H1 (cell line): ENCODE results near the gene CPO. TPM values are rescaled to one million over a fixed set of nuclear protein-coding genes. Genes with fewer than 3 reads are reported as not detected.

Source experiments
- CTCF ChIA-PET: fragments of 300-600 bp; sonication (Branson Sonifier 250); formaldehyde crosslinking; loops from one replicate; lab custom pipeline; 2021; ENCODE audit not compliant: partially characterized antibody; lab: Charles Lee
- POLR2A ChIA-PET: fragments of 300-600 bp; sonication (Branson Sonifier 250); formaldehyde crosslinking; loops from one replicate; lab custom pipeline; 2021; ENCODE audit warnings: inconsistent platforms; ENCODE audit not compliant: partially characterized antibody; lab: Charles Lee
- DNase-seq, 2 experiments: peaks; one replicate each; pipeline versions ENCODE4 v3.0.0 to v3.0.0-alpha.2; 2010 to 2022; ENCODE audit warnings: low spot score in 2 of 2, low read depth in 1 of 2, mixed read lengths in 1 of 2
- FAIRE-seq: peaks from 2 replicates; lab custom pipeline; 2011; peaks lifted over from hg19 to GRCh38; lab: Jason Lieb, UNC
- H2AFZ ChIP-seq: 2 replicates; pipeline ENCODE4 v1.8.1; 2012; ENCODE audit warnings: low read length, inconsistent platforms
- H2AK5ac ChIP-seq: 2 replicates; pipeline ENCODE4 v1.6.1; 2013; ENCODE audit warnings: low read depth, low read length
- H2BK120ac ChIP-seq: replicated peaks from 2 replicates; pipeline ENCODE3; 2013; ENCODE audit warnings: low read depth, low read length, inconsistent platforms
- H2BK12ac ChIP-seq: 2 replicates; pipeline ENCODE4 v1.6.1; 2013; ENCODE audit warnings: low read depth, low read length
- H2BK15ac ChIP-seq: 2 replicates; pipeline ENCODE4 v1.6.1; 2013; ENCODE audit warnings: low read length
- H2BK20ac ChIP-seq: 2 replicates; pipeline ENCODE4 v1.6.1; 2013; ENCODE audit warnings: low read length
- H2BK5ac ChIP-seq: 2 replicates; pipeline ENCODE4 v1.6.1; 2013; ENCODE audit warnings: low read depth, low read length
- H3K14ac ChIP-seq: 2 replicates; pipeline ENCODE4 v1.6.1; 2013; ENCODE audit warnings: inconsistent platforms; ENCODE audit not compliant: insufficient read length
- H3K18ac ChIP-seq: 2 replicates; pipeline ENCODE4 v1.6.1; 2013; ENCODE audit warnings: low read length; ENCODE audit errors: extremely low read depth
- H3K23ac ChIP-seq: 2 replicates; pipeline ENCODE4 v1.6.1; 2013; ENCODE audit warnings: inconsistent platforms; ENCODE audit not compliant: insufficient read length
- H3K23me2 ChIP-seq: 2 replicates; pipeline ENCODE4 v1.6.1; 2013; ENCODE audit warnings: low read depth, low read length
- H3K27ac ChIP-seq: 2 replicates; pipeline ENCODE4 v1.6.1; 2011; ENCODE audit warnings: low read depth, low read length, inconsistent platforms
- H3K27me3 ChIP-seq, 4 experiments: replicated peaks in 1 of 4; 1 replicate in 1 of 4; 2 replicates in 3 of 4; pipeline versions ENCODE4 v1.6.1 to v1.8.1; 2011 to 2013; ENCODE audit warnings: low read length in 3 of 4, mild to moderate bottlenecking in 3 of 4, inconsistent platforms in 2 of 4, mixed read lengths in 2 of 4, moderate library complexity in 1 of 4; ENCODE audit not compliant: control insufficient read depth in 3 of 4, insufficient read depth in 3 of 4; ENCODE audit errors: extremely low read depth in 1 of 4
- H3K36me3 ChIP-seq, 4 experiments: 2 replicates each; pipeline versions ENCODE4 v1.6.1 to v1.8.1; 2011 to 2013; ENCODE audit warnings: mild to moderate bottlenecking in 4 of 4, low read length in 3 of 4, moderate library complexity in 2 of 4, control low read depth in 1 of 4, inconsistent platforms in 1 of 4; ENCODE audit not compliant: insufficient read depth in 4 of 4, control insufficient read depth in 2 of 4
- H3K4ac ChIP-seq: replicated peaks from 2 replicates; pipeline ENCODE3; 2013; ENCODE audit warnings: low read length, low read depth, mixed read lengths, inconsistent platforms; ENCODE audit not compliant: insufficient read length
- H3K4me1 ChIP-seq, 4 experiments: replicated peaks in 1 of 4; 1 replicate in 1 of 4; 2 replicates in 3 of 4; pipeline versions ENCODE4 v1.6.1 to v1.8.1; 2011 to 2013; ENCODE audit warnings: low read length in 3 of 4, inconsistent platforms in 2 of 4, mixed read lengths in 1 of 4; ENCODE audit not compliant: insufficient read depth in 4 of 4, control insufficient read depth in 3 of 4
- H3K4me2 ChIP-seq, 2 experiments: 2 replicates each; pipeline versions ENCODE4 v1.6.1 to v1.8.1; 2011 to 2013; ENCODE audit warnings: low read depth in 2 of 2, low read length in 2 of 2, control low read depth in 1 of 2, inconsistent platforms in 1 of 2, mild to moderate bottlenecking in 1 of 2; ENCODE audit not compliant: insufficient read depth in 1 of 2
- H3K4me3 ChIP-seq, 4 experiments: fragments of 200-600, 300-600 bp in 1 of 4; sonication (generic), shearing (Covaris generic), sonication (Bioruptor Twin) in 1 of 4; 2 replicates each; pipeline versions ENCODE4 v1.5.1 to v1.8.1; 2011 to 2016; ENCODE audit warnings: low read length in 4 of 4, low read depth in 3 of 4, control low read depth in 2 of 4, inconsistent platforms in 2 of 4, mild to moderate bottlenecking in 2 of 4, mixed read lengths in 1 of 4, moderate library complexity in 1 of 4; ENCODE audit not compliant: insufficient read depth in 2 of 4; ENCODE audit errors: extremely low read depth in 1 of 4
- H3K56ac ChIP-seq: replicated peaks from 2 replicates; pipeline ENCODE3; 2013; ENCODE audit warnings: low read depth, mild to moderate bottlenecking, mixed read lengths, low read length, inconsistent platforms; ENCODE audit not compliant: insufficient read length
- H3K79me1 ChIP-seq: 2 replicates; pipeline ENCODE4 v1.6.1; 2013; ENCODE audit warnings: low read depth, low read length, control low read depth
- H3K79me2 ChIP-seq, 2 experiments: 2 replicates each; pipeline versions ENCODE4 v1.6.1 to v1.8.1; 2012 to 2013; ENCODE audit warnings: low read length in 2 of 2, mild to moderate bottlenecking in 2 of 2, inconsistent platforms in 1 of 2; ENCODE audit not compliant: insufficient read depth in 2 of 2, control insufficient read depth in 1 of 2
- H3K9ac ChIP-seq, 4 experiments: replicated peaks in 1 of 4; 1 replicate in 1 of 4; 2 replicates in 3 of 4; pipeline versions ENCODE4 v1.6.1 to v1.8.1; 2011 to 2013; ENCODE audit warnings: low read depth in 3 of 4, low read length in 3 of 4, control low read depth in 2 of 4, mild to moderate bottlenecking in 2 of 4, moderate library complexity in 2 of 4, inconsistent platforms in 1 of 4; ENCODE audit errors: extremely low read depth in 1 of 4
- H3K9me3 ChIP-seq, 2 experiments: 2 replicates each; pipeline versions ENCODE4 v1.6.1 to v1.8.1; 2012 to 2013; ENCODE audit warnings: mild to moderate bottlenecking in 2 of 2, moderate library complexity in 2 of 2, control low read depth in 1 of 2, inconsistent platforms in 1 of 2, low read depth in 1 of 2, low read length in 1 of 2, mixed read lengths in 1 of 2; ENCODE audit not compliant: insufficient read depth in 2 of 2
- H4K20me1 ChIP-seq, 2 experiments: replicated peaks in 1 of 2; 2 replicates each; pipeline versions ENCODE3 to v1.8.1; 2011 to 2013; ENCODE audit warnings: inconsistent platforms in 2 of 2, low read length in 2 of 2, mild to moderate bottlenecking in 1 of 2; ENCODE audit not compliant: insufficient read depth in 2 of 2, control insufficient read depth in 1 of 2
- H4K5ac ChIP-seq: 2 replicates; pipeline ENCODE4 v1.6.1; 2013; ENCODE audit warnings: low read length, low read depth, mixed read lengths, inconsistent platforms; ENCODE audit not compliant: insufficient read length
- H4K8ac ChIP-seq: 2 replicates; pipeline ENCODE4 v1.8.0; 2013; ENCODE audit warnings: mild to moderate bottlenecking, moderate library complexity, low read length, inconsistent platforms; ENCODE audit not compliant: insufficient read depth; ENCODE audit errors: extremely low read depth
- H4K91ac ChIP-seq: replicated peaks from 2 replicates; pipeline ENCODE3; 2013; ENCODE audit warnings: low read length, mixed read lengths, inconsistent platforms; ENCODE audit not compliant: insufficient read length
- BACH1 ChIP-seq: IDR thresholded peaks from 2 replicates; pipeline ENCODE4 v1.6.1; 2012; ENCODE audit warnings: low read length, improper control_type of control experiment
- CTBP2 ChIP-seq: IDR thresholded peaks from 2 replicates; pipeline ENCODE4 v1.7.0; 2011; ENCODE audit warnings: borderline replicate concordance, mild to moderate bottlenecking, moderate library complexity, mixed read lengths, low read length; ENCODE audit not compliant: insufficient read depth, insufficient read length
- KDM1A ChIP-seq: fragments of 200-600, 300-600 bp; sonication (generic); IDR thresholded peaks from 2 replicates; pipeline ENCODE4 v1.7.1; 2016; ENCODE audit warnings: mild to moderate bottlenecking, low read length, borderline replicate concordance
- KDM5A ChIP-seq: fragments of 200-600 bp; IDR thresholded peaks from 2 replicates; pipeline ENCODE4 v1.7.1; 2012; ENCODE audit warnings: mild to moderate bottlenecking, low read length, inconsistent platforms, mixed read lengths
- MAFK ChIP-seq: IDR thresholded peaks from 2 replicates; pipeline ENCODE4 v1.6.1; 2012; ENCODE audit warnings: low read depth, mild to moderate bottlenecking, improper control_type of control experiment, low read length
- MAX ChIP-seq: IDR thresholded peaks from 2 replicates; pipeline ENCODE4 v1.6.1; 2012; ENCODE audit warnings: inconsistent platforms
- RAD21 ChIP-seq, 2 experiments: IDR thresholded peaks in 1 of 2; conservative IDR thresholded peaks in 1 of 2; 2 replicates each; pipeline ENCODE4 v1.6.1; 2011; ENCODE audit warnings: low read depth in 2 of 2, low read length in 2 of 2, improper control_type of control experiment in 1 of 2, inconsistent platforms in 1 of 2, mild to moderate bottlenecking in 1 of 2, moderate library complexity in 1 of 2
- SP2 ChIP-seq: IDR thresholded peaks from 2 replicates; pipeline ENCODE4 v1.6.1; 2012; ENCODE audit warnings: mild to moderate bottlenecking, low read length, inconsistent platforms
- TAF7 ChIP-seq: optimal IDR thresholded peaks from 2 replicates; pipeline ENCODE3; 2011; ENCODE audit warnings: low read depth, mild to moderate bottlenecking, inconsistent platforms, low read length, moderate library complexity, borderline replicate concordance
- WGBS, 2 experiments: shearing (Covaris generic) in 1 of 2; methylation state at CpG; one replicate each; pipeline versions ENCODE4 v1.1.6 to v1.1.7; 2013 to 2015; ENCODE audit warnings: low lambda C conversion rate in 2 of 2, mixed read lengths in 2 of 2, inconsistent platforms in 1 of 2, low coverage in 1 of 2, missing lambda C conversion rate in 1 of 2; ENCODE audit not compliant: insufficient replicate concordance in 2 of 2, insufficient coverage in 1 of 2, insufficient read length in 1 of 2; ENCODE audit errors: extremely low coverage in 1 of 2, missing lambda C conversion rate in 1 of 2; 5-methylcytosine and 5-hydroxymethylcytosine counted together
- polyA plus RNA-seq, 7 experiments: library from polyadenylated mRNA; depleted of rRNA in 3 of 7; stranded (reverse) in 5 of 7; unstranded in 2 of 7; fragments of >200 nt in 5 of 7; fragments of 200-250 nt in 2 of 7; gene quantifications; 1 replicate in 5 of 7; 2 replicates in 1 of 7; 4 replicates in 1 of 7; pipeline versions ENCODE4 v1.2.1 to v1.2.3, GENCODE V29; 2011 to 2013; ENCODE audit warnings: missing spikeins in 2 of 7, mixed read lengths in 2 of 7
- total RNA-seq: library from RNA; stranded (reverse); fragmentation: NEBNext Ultra II Directional; extraction: Animal tissue kit (Norgen Biotek cat#: 25700); gene quantifications from 2 replicates; pipeline ENCODE4 v1.2.1, GENCODE V29; 2021
- TF ChIP-seq, protein P1 (sequence below), 3 experiments: IDR thresholded peaks; 1 replicate in 2 of 3; 2 replicates in 1 of 3; pipeline versions ENCODE4 v1.5.1 to v1.6.1; 2011; ENCODE audit warnings: low read length in 3 of 3, mild to moderate bottlenecking in 3 of 3, inconsistent platforms in 2 of 3, low read depth in 1 of 3, moderate library complexity in 1 of 3; ENCODE audit not compliant: insufficient read depth in 1 of 3; ENCODE audit errors: control extremely low read depth in 1 of 3

Gene CPO
- total and polyA plus RNA-seq, 2 of the 8 experiments (the other 6 are each of a cell fraction or from before 2014, with no cell fraction given), result 1.3 TPM

DNA sequence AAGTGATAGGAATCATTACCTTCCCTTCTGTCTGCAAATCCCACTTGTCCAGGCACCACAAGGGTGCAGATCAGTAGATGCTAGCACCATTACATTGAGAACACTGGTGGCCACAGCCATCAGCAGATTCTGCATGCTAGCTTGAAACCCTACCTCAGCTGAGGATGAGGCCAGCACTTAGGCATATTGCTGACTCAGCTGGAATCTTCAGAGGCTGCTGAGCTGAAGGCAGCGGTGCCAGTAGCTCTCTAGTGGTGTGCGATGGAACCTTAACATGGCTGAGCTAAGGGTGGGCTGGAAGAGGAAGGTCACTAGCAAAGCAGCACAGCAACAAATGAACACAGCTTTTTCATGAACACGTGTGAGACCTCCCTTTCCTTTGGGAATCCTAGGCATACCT, 19.0 kb upstream of the CPO start:
- Histone ChIP-seq H3K23ac (no peak overlapping the region), H2AK5ac (no peak overlapping the region), H3K27me3 (no peaks in the 10 kb centered on the region), H3K4ac (no peak overlapping the region), H3K79me2 (no peaks in the 10 kb centered on the region), H2BK5ac (no peak overlapping the region), H3K27ac (no peak overlapping the region), H2AFZ (peak overlapping the region; percentile 33; the same call in 1 of the 2 replicates), H2BK20ac (no peak overlapping the region), H3K9ac (no peak overlapping the region), H4K20me1 (no peaks in the 10 kb centered on the region), H4K8ac (no peak overlapping the region), H3K56ac (no peak overlapping the region), H3K18ac (no peak overlapping the region), H3K4me1 (peaks cover 0 to 5% (median 3%) of the 10 kb centered on the region in 4 experiments; a peak in 3 of 7 replicates), H3K23me2 (no peaks in the 10 kb centered on the region), H3K14ac (no peak overlapping the region), H3K4me3 (no peak overlapping the region), H3K79me1 (no peaks in the 10 kb centered on the region), H4K5ac (no peak overlapping the region), H2BK15ac (no peak overlapping the region), H4K91ac (no peak overlapping the region), H2BK12ac (no peak overlapping the region), H3K9me3 (no peaks in the 10 kb centered on the region), H2BK120ac (no peak overlapping the region), H3K4me2 (no peak overlapping the region), H3K36me3 (no peaks in the 10 kb centered on the region)
- 82% methylated on average over 3 of the region's 3 CpGs; no CpG with 5 or more reads in 1 of the 2 experiments for WGBS, 2 experiments
- DNase-seq, result no peak
- ChIA-PET POLR2A (interaction anchor here (0.6 kb wide), 1 partner anchor 9 kb away, joined by 3 read pairs; no protein-coding TSS in a partner anchor), CTCF (interaction anchor here (0.7 to 1.5 kb wide), 5 partner anchors 17 to 139 kb away, joined by 3 to 4 read pairs (median 3); no protein-coding TSS in a partner anchor)
- FAIRE-seq, result no peak
- TF ChIP-seq TAF7 (no peak), KDM1A (no peak), SP2 (no peak), CTBP2 (no peak), KDM5A (no peak), RAD21 (IDR thresholded peaks at IDR 0.05 in 1 of 2, conservative IDR thresholded peaks at IDR 0.05 in 1 of 2; ENCODE audit: low read depth in 2 of 2, low read length in 2 of 2) (peak in 1 of 2 experiments; percentile 24; a peak in 1 of 4 replicates), BACH1 (peak; percentile 84), MAFK (peak; percentile 99), MAX (no peak)
- TF ChIP-seq, protein P1, sequence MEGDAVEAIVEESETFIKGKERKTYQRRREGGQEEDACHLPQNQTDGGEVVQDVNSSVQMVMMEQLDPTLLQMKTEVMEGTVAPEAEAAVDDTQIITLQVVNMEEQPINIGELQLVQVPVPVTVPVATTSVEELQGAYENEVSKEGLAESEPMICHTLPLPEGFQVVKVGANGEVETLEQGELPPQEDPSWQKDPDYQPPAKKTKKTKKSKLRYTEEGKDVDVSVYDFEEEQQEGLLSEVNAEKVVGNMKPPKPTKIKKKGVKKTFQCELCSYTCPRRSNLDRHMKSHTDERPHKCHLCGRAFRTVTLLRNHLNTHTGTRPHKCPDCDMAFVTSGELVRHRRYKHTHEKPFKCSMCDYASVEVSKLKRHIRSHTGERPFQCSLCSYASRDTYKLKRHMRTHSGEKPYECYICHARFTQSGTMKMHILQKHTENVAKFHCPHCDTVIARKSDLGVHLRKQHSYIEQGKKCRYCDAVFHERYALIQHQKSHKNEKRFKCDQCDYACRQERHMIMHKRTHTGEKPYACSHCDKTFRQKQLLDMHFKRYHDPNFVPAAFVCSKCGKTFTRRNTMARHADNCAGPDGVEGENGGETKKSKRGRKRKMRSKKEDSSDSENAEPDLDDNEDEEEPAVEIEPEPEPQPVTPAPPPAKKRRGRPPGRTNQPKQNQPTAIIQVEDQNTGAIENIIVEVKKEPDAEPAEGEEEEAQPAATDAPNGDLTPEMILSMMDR (IDR thresholded peaks at IDR 0.05; ENCODE audit: control extremely low read depth in 1 of 3, insufficient read depth in 1 of 3, low read depth in 1 of 3, low read length in 3 of 3), result peak in 1 of 3 experiments; percentile 8; a peak in 1 of 4 replicates
